Esophagus squamous epithelium (tissue), 4 donors: ENCODE results near the gene POLA1.

Source experiments
- CTCF ChIP-seq, 6 experiments: fragments of 450-650 bp in 4 of 6; fragments of 200-600 bp in 2 of 6; sonication (generic) in 2 of 6; IDR thresholded peaks; one replicate each; pipeline ENCODE4 v1.5.1; 2016 to 2019; ENCODE audit warnings: antibody characterized with exemption in 6 of 6, mild to moderate bottlenecking in 4 of 6, moderate library complexity in 4 of 6
- POLR2A ChIP-seq, 4 donors: fragments of 450-650 bp; IDR thresholded peaks; one replicate each; pipeline ENCODE4 v1.6.1; 2017; ENCODE audit warnings: antibody characterized with exemption in 4 of 4, mild to moderate bottlenecking in 4 of 4, moderate library complexity in 3 of 4

- TF ChIP-seq CTCF (IDR thresholded peaks at IDR 0.05) (no peak), POLR2A (IDR thresholded peaks at IDR 0.05) (no peak)
Measured at GRCh38 chrX:24876530-24877287, 183.0 kb downstream of the POLA1 start.
